ENCODE data around the gene RANBP9. TPM values are rescaled to one million over a fixed set of nuclear protein-coding genes. Genes with fewer than 3 reads are reported as not detected.

RANBP9 gene
- total and polyA plus RNA-seq, 4 donors, result 5.8 to 25.2 (median 14.1) TPM

DNA sequence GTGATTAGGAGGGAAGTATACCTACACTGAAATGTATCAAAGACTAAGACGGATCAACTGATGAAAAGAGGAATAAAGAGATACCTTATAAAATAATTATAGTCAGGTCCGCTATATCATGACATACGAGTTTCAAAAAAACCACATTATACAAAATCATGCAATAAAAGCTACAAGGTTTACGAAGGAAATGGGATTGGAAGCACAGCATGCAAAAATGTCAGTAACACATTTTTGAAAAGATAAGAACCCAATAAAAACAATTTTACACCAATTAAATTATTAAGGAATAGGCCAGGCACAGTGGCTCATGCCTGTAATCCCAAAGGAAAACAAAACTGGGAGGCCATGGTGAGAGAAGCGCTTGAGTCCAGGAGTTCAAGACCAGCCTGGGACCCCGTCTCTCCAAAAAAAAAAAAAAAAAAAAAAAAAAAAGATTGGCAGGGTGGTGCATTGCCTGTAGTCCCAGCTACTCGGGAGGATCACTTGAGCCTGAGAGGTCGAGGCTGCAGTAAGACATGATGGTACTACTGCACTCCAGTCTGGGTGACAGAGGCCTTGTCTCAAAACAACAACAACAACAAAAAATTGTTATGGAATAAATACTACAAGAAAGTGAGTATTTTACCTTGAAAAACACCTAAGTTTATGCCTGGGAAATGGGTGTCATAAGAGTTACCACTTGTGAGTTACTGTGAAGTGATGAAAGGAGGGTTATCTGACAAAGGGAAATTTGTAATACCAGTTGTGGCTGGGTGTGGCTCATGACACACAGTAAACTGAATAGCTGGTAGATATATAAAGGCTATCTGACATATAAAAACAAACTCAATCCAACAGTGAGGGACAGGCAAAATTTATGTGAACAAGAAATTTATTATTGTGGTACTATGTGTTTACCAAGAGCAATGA is 45.2 kb downstream of the RANBP9 start:
- Histone ChIP-seq H3K9ac (ENCODE audit: low read depth in 1 of 2, low read length in 2 of 2) (no peak overlapping the region), H3K9me3 (ENCODE audit: control insufficient read depth in 4 of 4, low read length in 3 of 4) (no peaks in the 10 kb centered on the region), H3K36me3 (ENCODE audit: control insufficient read depth in 4 of 4, insufficient read depth in 3 of 4, low read depth in 1 of 4, low read length in 3 of 4) (no peaks in the 10 kb centered on the region), H3K27me3 (ENCODE audit: control insufficient read depth in 4 of 4, insufficient read depth in 4 of 4, low read length in 3 of 4) (no peaks in the 10 kb centered on the region), H3K27ac (ENCODE audit: low read depth in 1 of 2, low read length in 2 of 2) (no peak overlapping the region), H3K4me3 (ENCODE audit: low read depth in 1 of 3, low read length in 3 of 3) (no peak overlapping the region), H3K4me1 (ENCODE audit: control insufficient read depth in 4 of 4, insufficient read depth in 4 of 4, low read length in 3 of 4) (peaks cover 2 to 21% (median 13%) of the 10 kb centered on the region in 4 donors)
- no peak for DNase-seq (ENCODE audit: low spot score)
- 94% methylated on average over 8 of the region's 8 CpGs for WGBS
- TF ChIP-seq EGR1 (IDR thresholded peaks at IDR 0.05; ENCODE audit: low read depth in 2 of 2) (no peak), RAD21 (IDR thresholded peaks at IDR 0.05) (no peak), FOXA2 (IDR thresholded peaks at IDR 0.05) (no peak), FOXA1 (IDR thresholded peaks at IDR 0.05) (no peak), JUND (IDR thresholded peaks at IDR 0.05) (no peak), TAF1 (conservative IDR thresholded peaks at IDR 0.05) (no peak), HNF4A (conservative IDR thresholded peaks at IDR 0.05) (no peak), RXRA (IDR thresholded peaks at IDR 0.05) (no peak), YY1 (IDR thresholded peaks at IDR 0.05) (no peak)
- TF ChIP-seq, protein P1, sequence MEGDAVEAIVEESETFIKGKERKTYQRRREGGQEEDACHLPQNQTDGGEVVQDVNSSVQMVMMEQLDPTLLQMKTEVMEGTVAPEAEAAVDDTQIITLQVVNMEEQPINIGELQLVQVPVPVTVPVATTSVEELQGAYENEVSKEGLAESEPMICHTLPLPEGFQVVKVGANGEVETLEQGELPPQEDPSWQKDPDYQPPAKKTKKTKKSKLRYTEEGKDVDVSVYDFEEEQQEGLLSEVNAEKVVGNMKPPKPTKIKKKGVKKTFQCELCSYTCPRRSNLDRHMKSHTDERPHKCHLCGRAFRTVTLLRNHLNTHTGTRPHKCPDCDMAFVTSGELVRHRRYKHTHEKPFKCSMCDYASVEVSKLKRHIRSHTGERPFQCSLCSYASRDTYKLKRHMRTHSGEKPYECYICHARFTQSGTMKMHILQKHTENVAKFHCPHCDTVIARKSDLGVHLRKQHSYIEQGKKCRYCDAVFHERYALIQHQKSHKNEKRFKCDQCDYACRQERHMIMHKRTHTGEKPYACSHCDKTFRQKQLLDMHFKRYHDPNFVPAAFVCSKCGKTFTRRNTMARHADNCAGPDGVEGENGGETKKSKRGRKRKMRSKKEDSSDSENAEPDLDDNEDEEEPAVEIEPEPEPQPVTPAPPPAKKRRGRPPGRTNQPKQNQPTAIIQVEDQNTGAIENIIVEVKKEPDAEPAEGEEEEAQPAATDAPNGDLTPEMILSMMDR (IDR thresholded peaks at IDR 0.05; ENCODE audit: low read depth, low read length, missing input control), result no peak

DNA sequence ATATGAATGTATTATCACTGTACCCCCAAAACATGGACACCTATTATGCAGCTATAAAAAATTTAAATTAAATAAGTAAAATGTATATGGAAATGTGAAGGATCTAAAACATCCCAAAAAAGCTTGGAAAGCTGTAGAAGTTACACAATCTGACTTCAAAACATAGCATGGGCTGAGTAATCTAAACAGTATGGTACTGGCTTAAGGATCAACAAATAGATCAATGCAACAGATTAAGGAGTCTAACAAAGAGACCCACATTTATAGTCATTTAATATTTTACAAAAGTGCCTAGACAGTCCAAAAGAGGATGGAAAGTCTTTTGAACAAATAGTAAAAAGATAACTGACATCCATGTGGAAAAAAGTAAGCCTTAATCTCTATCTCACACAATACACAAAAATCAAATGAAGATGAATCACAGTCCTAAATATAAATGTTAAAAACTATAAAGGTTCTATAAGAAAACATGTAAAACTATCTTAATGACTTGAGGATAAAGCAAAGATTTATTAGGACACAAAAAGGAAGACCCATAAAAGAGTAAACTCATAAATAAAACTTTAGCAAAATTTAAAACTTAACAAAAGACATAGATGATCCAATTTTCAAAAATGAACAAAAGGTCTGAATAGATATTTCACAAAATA is 46.8 kb downstream of the RANBP9 start:
- H3K4me1 ChIP-seq (ENCODE audit: control insufficient read depth in 4 of 4, insufficient read depth in 4 of 4, low read length in 3 of 4), result peaks cover 3 to 21% (median 13%) of the 10 kb centered on the region in 4 donors
- no peaks in the 10 kb centered on the region for H3K9me3 ChIP-seq (ENCODE audit: control insufficient read depth in 4 of 4, low read length in 3 of 4)
- H3K4me3 ChIP-seq (ENCODE audit: low read depth in 1 of 3, low read length in 3 of 3), result no peak overlapping the region
- DNase-seq (ENCODE audit: low spot score), result no peak
- no peaks in the 10 kb centered on the region for H3K36me3 ChIP-seq (ENCODE audit: control insufficient read depth in 4 of 4, insufficient read depth in 3 of 4, low read depth in 1 of 4, low read length in 3 of 4)
- no peak for TF ChIP-seq FOXA1 (IDR thresholded peaks at IDR 0.05)
- TF ChIP-seq, protein P2, sequence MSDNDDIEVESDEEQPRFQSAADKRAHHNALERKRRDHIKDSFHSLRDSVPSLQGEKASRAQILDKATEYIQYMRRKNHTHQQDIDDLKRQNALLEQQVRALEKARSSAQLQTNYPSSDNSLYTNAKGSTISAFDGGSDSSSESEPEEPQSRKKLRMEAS (IDR thresholded peaks at IDR 0.05), result no peak
- no peak for TF ChIP-seq RAD21 (IDR thresholded peaks at IDR 0.05)
- TF ChIP-seq, protein P1 (IDR thresholded peaks at IDR 0.05; ENCODE audit: low read depth, low read length, missing input control), result no peak
- TF ChIP-seq SP1 (IDR thresholded peaks at IDR 0.05), result no peak
- TF ChIP-seq, protein P3, sequence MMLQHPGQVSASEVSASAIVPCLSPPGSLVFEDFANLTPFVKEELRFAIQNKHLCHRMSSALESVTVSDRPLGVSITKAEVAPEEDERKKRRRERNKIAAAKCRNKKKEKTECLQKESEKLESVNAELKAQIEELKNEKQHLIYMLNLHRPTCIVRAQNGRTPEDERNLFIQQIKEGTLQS (IDR thresholded peaks at IDR 0.05), result no peak
- no peak for TF ChIP-seq HNF4G (IDR thresholded peaks at IDR 0.05)
- TF ChIP-seq NR2F2 (IDR thresholded peaks at IDR 0.05), result no peak
- no peak overlapping the region for H3K9ac ChIP-seq (ENCODE audit: low read depth in 1 of 2, low read length in 2 of 2)
- H3K27me3 ChIP-seq (ENCODE audit: control insufficient read depth in 4 of 4, insufficient read depth in 4 of 4, low read length in 3 of 4), result no peaks in the 10 kb centered on the region
- no peak overlapping the region for H3K27ac ChIP-seq (ENCODE audit: low read depth in 1 of 2, low read length in 2 of 2)

All from liver (tissue), 9 donors.